Activated CD4-positive, alpha-beta T cell treated with anti-CD3 and anti-CD28 coated beads, Interleukin-10, Interleukin-2, amounts not matched to agents 100 ng/mL and 50 ng/mL, durations not matched to agents 16 hours and 8 hours (primary cell): Measurements from ENCODE around the gene TBX1.

Source experiments
- DNase-seq: peaks from one replicate; pipeline ENCODE4 v3.0.0-alpha.2; 2020

The TBX1 gene

GRCh38 chr22:19801340-19802000 is 40.9 kb downstream of the TBX1 start:
- no peak for DNase-seq

- DNase-seq: no peak
Observed at GRCh38 chr22:19802001-19802893, 41.7 kb downstream of the TBX1 start.

GRCh38 chr22:19802894-19803735 is 42.5 kb downstream of the TBX1 start:
- no peak for DNase-seq

- no peak for DNase-seq
Observed at GRCh38 chr22:19803736-19804267, 43.2 kb downstream of the TBX1 start.

GRCh38 chr22:19805821-19806212 is 45.2 kb downstream of the TBX1 start:
- no peak for DNase-seq

- no peak for DNase-seq
Observed at GRCh38 chr22:19806213-19807160, 45.9 kb downstream of the TBX1 start.

GRCh38 chr22:19807161-19807913 is 46.8 kb downstream of the TBX1 start:
- no peak for DNase-seq

GRCh38 chr22:19807914-19808872 is 47.6 kb downstream of the TBX1 start:
- DNase-seq: no peak

GRCh38 chr22:19808873-19809478 is 48.4 kb downstream of the TBX1 start:
- DNase-seq: no peak

GRCh38 chr22:19809741-19810140 is 49.2 kb downstream of the TBX1 start:
- DNase-seq: no peak

GRCh38 chr22:19810381-19811201 is 50.0 kb downstream of the TBX1 start:
- DNase-seq: no peak

- no peak for DNase-seq
Observed at GRCh38 chr22:19811211-19811621, 50.6 kb downstream of the TBX1 start.

- no peak for DNase-seq
Observed at GRCh38 chr22:19811811-19812771, 51.5 kb downstream of the TBX1 start.

GRCh38 chr22:19812910-19813309 is 52.3 kb downstream of the TBX1 start:
- no peak for DNase-seq

- no peak for DNase-seq
Observed at GRCh38 chr22:19814428-19814827, 53.9 kb downstream of the TBX1 start.

GRCh38 chr22:19815093-19815822 is 54.7 kb downstream of the TBX1 start:
- no peak for DNase-seq
